Stimulated activated CD8-positive, alpha-beta memory T cell treated with anti-CD3 and anti-CD28 coated beads, Interleukin-4, amount 100 ng/mL, for 1 hour (primary cell): Measurements from ENCODE around the gene NELL1.

ENCODE experiments used
- DNase-seq, 2 donors: peaks; one replicate each; pipeline ENCODE4 v3.0.0-alpha.2; 2020; ENCODE audit warnings: low read depth in 2 of 2, low spot score in 1 of 2

The NELL1 gene

GRCh38 chr11:20869123-20869522 lies 199.7 kb downstream of the NELL1 start:
- DNase-seq, result no peak

GRCh38 chr11:20873054-20873453 lies 203.7 kb downstream of the NELL1 start:
- no peak for DNase-seq

GRCh38 chr11:20874358-20874757 lies 205.0 kb downstream of the NELL1 start:
- no peak for DNase-seq

- DNase-seq, result no peak
Observed at GRCh38 chr11:20875889-20876288, 206.5 kb downstream of the NELL1 start.

- no peak for DNase-seq
Observed at GRCh38 chr11:20876738-20877137, 207.4 kb downstream of the NELL1 start.

GRCh38 chr11:20880094-20880493 lies 210.7 kb downstream of the NELL1 start:
- DNase-seq, result no peak

GRCh38 chr11:20881328-20882079 lies 212.1 kb downstream of the NELL1 start:
- no peak for DNase-seq

- no peak for DNase-seq
Observed at GRCh38 chr11:20887137-20887536, 217.8 kb downstream of the NELL1 start.

- no peak for DNase-seq
Observed at GRCh38 chr11:20894296-20894695, 224.9 kb downstream of the NELL1 start.

- no peak for DNase-seq
Observed at GRCh38 chr11:20909995-20910726, 240.8 kb downstream of the NELL1 start.

GRCh38 chr11:20910733-20911132 lies 241.3 kb downstream of the NELL1 start:
- no peak for DNase-seq

- DNase-seq, result no peak
Observed at GRCh38 chr11:20912065-20912821, 242.9 kb downstream of the NELL1 start.

GRCh38 chr11:20912922-20913512 lies 243.6 kb downstream of the NELL1 start:
- no peak for DNase-seq

GRCh38 chr11:20917306-20917705 lies 247.9 kb downstream of the NELL1 start:
- DNase-seq, result no peak

GRCh38 chr11:20926799-20927540 lies 257.6 kb downstream of the NELL1 start:
- DNase-seq, result no peak

- no peak for DNase-seq
Observed at GRCh38 chr11:20931029-20931428, 261.6 kb downstream of the NELL1 start.

GRCh38 chr11:20933086-20933485 lies 263.7 kb downstream of the NELL1 start:
- DNase-seq, result no peak

- no peak for DNase-seq
Observed at GRCh38 chr11:20933958-20934357, 264.6 kb downstream of the NELL1 start.

GRCh38 chr11:20934516-20934915 lies 265.1 kb downstream of the NELL1 start:
- no peak for DNase-seq

- DNase-seq, result no peak
Observed at GRCh38 chr11:20937826-20938225, 268.4 kb downstream of the NELL1 start.

- no peak for DNase-seq
Observed at GRCh38 chr11:20949585-20949984, 280.2 kb downstream of the NELL1 start.
